HCT116 (cell line): ENCODE data around the gene CDR2. TPM values are rescaled to one million over a fixed set of nuclear protein-coding genes. Genes with fewer than 3 reads are reported as not detected.

Experiments
- ATAC-seq: fragments of 200-7000 bp; cut with Tn5 transposase; 2 replicates; pipeline ENCODE4 v1.9.1; 2020; ENCODE audit warnings: mild to moderate bottlenecking, moderate library complexity
- BruUV-seq: library from RNA; stranded (reverse); fragments of 400-500 nt; replicated peaks from 2 replicates; lab custom pipeline; 2021; lab: Mats Ljungman, UMichigan
- CTCF ChIA-PET: fragments of 300-600 bp; sonication (Branson Sonifier 250); formaldehyde crosslinking; loops from one replicate; lab custom pipeline; 2021; ENCODE audit warnings: antibody characterized with exemption; lab: Charles Lee
- POLR2A ChIA-PET: fragments of 300-600, 350-600 bp; sonication (Branson Sonifier 250); formaldehyde crosslinking; loops from one replicate; lab custom pipeline; 2021; ENCODE audit warnings: antibody characterized with exemption; lab: Charles Lee
- RAD21 ChIA-PET, 2 experiments: fragments of 300-600 bp; sonication (Branson Sonifier 250); formaldehyde crosslinking; loops; one replicate each; lab custom pipeline; 2023; ENCODE audit warnings: low total read pairs in 2 of 2; ENCODE audit not compliant: uncharacterized antibody in 2 of 2, unreplicated experiment in 2 of 2, low non-redundant PET in 1 of 2; lab: Charles Lee
- DNase-seq: peaks from one replicate; pipeline ENCODE4 v3.0.0-alpha.2; 2010; ENCODE audit warnings: low read depth, low spot score
- H2AFZ ChIP-seq: fragments of 200-600 bp; shearing (Covaris generic), sonication (generic); 2 replicates; pipeline ENCODE4 v1.6.1; 2017; ENCODE audit warnings: low read depth, mixed run types, mixed read lengths, antibody characterized with exemption, low read length; ENCODE audit not compliant: poor library complexity, severe bottlenecking
- H3K27ac ChIP-seq: 2 replicates; pipeline ENCODE4 v1.5.1; 2012; ENCODE audit warnings: low read depth, low read length
- H3K27me3 ChIP-seq: fragments of 200-600 bp; sonication (generic); 2 replicates; pipeline ENCODE4 v1.6.1; 2016; ENCODE audit warnings: mixed run types, low read length, mixed read lengths; ENCODE audit not compliant: insufficient read depth
- H3K36me3 ChIP-seq, 2 experiments: fragments of 200-500 bp in 1 of 2; fragments of 200-600 bp in 1 of 2; sonication (Bioruptor generic) in 1 of 2; sonication (generic) in 1 of 2; 2 replicates each; pipeline versions ENCODE4 v1.5.1 to v1.6.1; 2014 to 2016; ENCODE audit warnings: low read length in 2 of 2, inconsistent platforms in 1 of 2, mixed read lengths in 1 of 2, mixed run types in 1 of 2; ENCODE audit not compliant: insufficient read depth in 2 of 2, control insufficient read depth in 1 of 2
- H3K4me1 ChIP-seq, 2 experiments: fragments of 200-600 bp in 1 of 2; sonication (generic) in 1 of 2; 2 replicates each; pipeline versions ENCODE4 v1.5.1 to v1.6.1; 2012 to 2017; ENCODE audit warnings: low read length in 2 of 2, inconsistent platforms in 1 of 2, mild to moderate bottlenecking in 1 of 2, mixed read lengths in 1 of 2, mixed run types in 1 of 2, moderate library complexity in 1 of 2; ENCODE audit not compliant: insufficient read depth in 2 of 2, control insufficient read depth in 1 of 2
- H3K4me2 ChIP-seq: fragments of 200-600 bp; sonication (generic); 2 replicates; pipeline ENCODE4 v1.6.1; 2017; ENCODE audit warnings: mixed run types, low read length, mixed read lengths
- H3K4me3 ChIP-seq, 2 experiments: fragments of 200-600 bp in 1 of 2; sonication (generic) in 1 of 2; replicated peaks in 1 of 2; 2 replicates each; pipeline ENCODE4 v1.5.1; 2011 to 2016; ENCODE audit warnings: low read length in 2 of 2, control low read depth in 1 of 2, low read depth in 1 of 2, mild to moderate bottlenecking in 1 of 2, mixed read lengths in 1 of 2, mixed run types in 1 of 2
- H3K79me2 ChIP-seq: fragments of 200-600 bp; sonication (generic); 2 replicates; pipeline ENCODE4 v1.6.1; 2017; ENCODE audit warnings: mild to moderate bottlenecking, mixed run types, low read length, moderate library complexity, mixed read lengths; ENCODE audit not compliant: insufficient read depth
- H3K9ac ChIP-seq: fragments of 200-600 bp; sonication (generic); 2 replicates; pipeline ENCODE4 v1.6.1; 2016; ENCODE audit warnings: low read length, mixed read lengths
- H3K9me2 ChIP-seq: fragments of 200-600 bp; sonication (generic), shearing (Covaris generic); 2 replicates; pipeline ENCODE4 v1.6.1; 2017; ENCODE audit warnings: mixed run types, mild to moderate bottlenecking, moderate library complexity; ENCODE audit not compliant: insufficient read depth
- H3K9me3 ChIP-seq, 2 experiments: fragments of 200-500 bp in 1 of 2; fragments of 200-600 bp in 1 of 2; sonication (Bioruptor generic) in 1 of 2; sonication (generic) in 1 of 2; 2 replicates each; pipeline ENCODE4 v1.6.1; 2014 to 2017; ENCODE audit warnings: low read length in 2 of 2, mixed read lengths in 2 of 2, inconsistent platforms in 1 of 2, low read depth in 1 of 2, mild to moderate bottlenecking in 1 of 2, mixed run types in 1 of 2, moderate library complexity in 1 of 2; ENCODE audit not compliant: control insufficient read depth in 1 of 2, insufficient read depth in 1 of 2
- H4K20me1 ChIP-seq: fragments of 200-600 bp; sonication (generic), shearing (Covaris generic); 2 replicates; pipeline ENCODE4 v1.6.1; 2017; ENCODE audit warnings: mixed run types, mild to moderate bottlenecking, moderate library complexity; ENCODE audit not compliant: insufficient read depth
- ATF3 ChIP-seq: IDR thresholded peaks from 2 replicates; pipeline ENCODE4 v1.6.1; 2012
- CBX3 ChIP-seq: IDR thresholded peaks from 2 replicates; pipeline ENCODE4 v1.6.1; 2012; ENCODE audit warnings: low read depth
- CEBPB ChIP-seq: IDR thresholded peaks from 2 replicates; pipeline ENCODE4 v1.6.1; 2012; ENCODE audit warnings: low read depth
- CTCF ChIP-seq, 3 experiments: fragments of 200-600 bp in 1 of 3; sonication (generic) in 1 of 3; IDR thresholded peaks in 2 of 3; conservative IDR thresholded peaks in 1 of 3; 2 replicates each; pipeline ENCODE4 v1.5.1; 2012 to 2017; ENCODE audit warnings: low read depth in 2 of 3, low read length in 2 of 3, antibody characterized with exemption in 1 of 3, borderline replicate concordance in 1 of 3, control low read depth in 1 of 3, mild to moderate bottlenecking in 1 of 3, mixed read lengths in 1 of 3, mixed run types in 1 of 3, moderate library complexity in 1 of 3; ENCODE audit not compliant: insufficient read depth in 1 of 3
- EGR1 ChIP-seq: IDR thresholded peaks from 2 replicates; pipeline ENCODE4 v1.6.1; 2012; ENCODE audit warnings: low read depth
- ELF1 ChIP-seq: IDR thresholded peaks from 2 replicates; pipeline ENCODE4 v1.6.1; 2012; ENCODE audit warnings: low read depth, borderline replicate concordance
- EZH2 ChIP-seq: fragments of 200-600 bp; sonication (generic); IDR thresholded peaks from 2 replicates; pipeline ENCODE4 v1.6.1; 2017; ENCODE audit warnings: antibody characterized with exemption, mixed run types
- FOSL1 ChIP-seq: IDR thresholded peaks from 2 replicates; pipeline ENCODE4 v1.6.1; 2012; ENCODE audit warnings: low read depth
- JUND ChIP-seq: IDR thresholded peaks from 2 replicates; pipeline ENCODE4 v1.6.1; 2012
- POLR2AphosphoS5 ChIP-seq: IDR thresholded peaks from 2 replicates; pipeline ENCODE4 v1.6.1; 2011; ENCODE audit warnings: mild to moderate bottlenecking, low read depth, low read length, moderate library complexity
- RAD21 ChIP-seq: IDR thresholded peaks from 2 replicates; pipeline ENCODE4 v1.6.1; 2012; ENCODE audit warnings: low read depth, mild to moderate bottlenecking
- REST ChIP-seq: IDR thresholded peaks from 2 replicates; pipeline ENCODE4 v1.6.1; 2012; ENCODE audit warnings: low read depth
- SP1 ChIP-seq: IDR thresholded peaks from 2 replicates; pipeline ENCODE4 v1.6.1; 2012; ENCODE audit warnings: low read depth
- SRF ChIP-seq: IDR thresholded peaks from 2 replicates; pipeline ENCODE4 v1.6.1; 2012; ENCODE audit warnings: low read depth
- TCF7L2 ChIP-seq: IDR thresholded peaks from 2 replicates; pipeline ENCODE4 v1.7.0; 2011; ENCODE audit warnings: borderline replicate concordance, inconsistent platforms; ENCODE audit not compliant: insufficient read depth, insufficient read length; ENCODE audit errors: extremely low read depth
- YY1 ChIP-seq: IDR thresholded peaks from 2 replicates; pipeline ENCODE4 v1.6.1; 2011; ENCODE audit warnings: low read length, low read depth, moderate library complexity, mild to moderate bottlenecking; ENCODE audit not compliant: insufficient replicate concordance; ENCODE audit errors: extremely low read depth
- ZFX ChIP-seq: fragments of 450-650 bp; IDR thresholded peaks from 2 replicates; pipeline ENCODE4 v1.6.1; 2017
- ZNF274 ChIP-seq: fragments of 200-500 bp; sonication (Bioruptor generic); IDR thresholded peaks from 2 replicates; pipeline ENCODE4 v1.6.1; 2014; ENCODE audit warnings: mild to moderate bottlenecking, low read depth, low read length, inconsistent platforms
- intact Hi-C: fragments of 100-400 bp; cut with micrococcal nuclease; formaldehyde crosslinking; loops from 2 replicates; pipeline ENCODE4 v1.10.0; 2022
- total RNA-seq: library from RNA; stranded (reverse); gene quantifications from one replicate; pipeline ENCODE4 v1.2.1, GENCODE V29; 2021; ENCODE audit not compliant: unreplicated experiment

Gene CDR2
- total RNA-seq, 1 experiment from 2014 or later: 27.3 TPM

- TF ChIP-seq ELF1: no peak
- TF ChIP-seq YY1: no peak
- no peak for TF ChIP-seq SP1
- no peak for TF ChIP-seq FOSL1
- no peak for TF ChIP-seq CBX3
- no peak for TF ChIP-seq SRF
- no peak for TF ChIP-seq ATF3
- no peak for TF ChIP-seq POLR2AphosphoS5
Measured at GRCh38 chr16:22366371-22366770, 8.0 kb downstream of the CDR2 start (continued).

DNA sequence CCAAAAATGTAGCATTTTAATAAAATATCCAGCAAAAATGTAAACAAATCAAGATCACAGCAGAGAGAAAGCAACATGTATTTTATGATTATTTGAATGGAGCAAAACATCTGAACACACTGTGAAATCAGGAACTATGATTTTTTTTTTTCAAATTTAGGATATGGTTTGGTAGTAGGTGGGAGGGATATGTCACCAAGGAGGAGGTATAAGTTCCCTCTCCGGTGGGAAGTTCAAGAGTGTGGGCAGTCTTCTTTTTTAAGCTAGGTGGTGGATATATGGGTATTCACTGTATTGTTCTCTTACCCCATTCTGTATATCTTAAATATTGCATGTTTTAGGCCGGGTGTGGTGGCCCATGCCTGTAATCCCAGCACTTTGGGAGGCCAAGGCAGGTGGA, 10.2 kb downstream of the CDR2 start:
- peaks cover 18 to 33% of the 10 kb centered on the region in 2 experiments; a peak in 3 of 4 replicates for H3K36me3 ChIP-seq
- no peak overlapping the region for H3K4me3 ChIP-seq
- no peak overlapping the region for H3K4me2 ChIP-seq
- intact Hi-C loops: no loop called here
- no peaks in the 10 kb centered on the region for H3K9me2 ChIP-seq
- no peak overlapping the region for H3K9ac ChIP-seq
- H4K20me1 ChIP-seq: no peaks in the 10 kb centered on the region
- TF ChIP-seq CTCF (IDR thresholded peaks at IDR 0.05 in 2 of 3, conservative IDR thresholded peaks at IDR 0.05 in 1 of 3; ENCODE audit: borderline replicate concordance in 1 of 3, insufficient read depth in 1 of 3, low read depth in 2 of 3, low read length in 2 of 3) (no peak), YY1 (no peak), REST (no peak), ZNF274 (no peak), FOSL1 (no peak), CEBPB (no peak), TCF7L2 (no peak), ATF3 (no peak), EZH2 (no peak), ELF1 (no peak), POLR2AphosphoS5 (no peak), JUND (no peak), CBX3 (no peak), RAD21 (no peak), SRF (no peak), ZFX (no peak), EGR1 (no peak)
- TF ChIP-seq, all 23 proteins: peak for 0
- BruUV-seq: no TSS peak
- ATAC-seq (no peak), DNase-seq (no peak)
- H3K4me1 ChIP-seq: peaks cover 5 to 12% of the 10 kb centered on the region in 2 experiments
- POLR2A ChIA-PET: no interaction called here
- peaks cover 72% of the 10 kb centered on the region for H3K79me2 ChIP-seq
- no peaks in the 10 kb centered on the region for H3K9me3 ChIP-seq
- H3K27me3 ChIP-seq: no peaks in the 10 kb centered on the region
- no peak overlapping the region for H3K27ac ChIP-seq
- CTCF ChIA-PET: no interaction called here
- H2AFZ ChIP-seq: no peak overlapping the region
- RAD21 ChIA-PET: no interaction called here
